ENCODE measurements around the gene CD93. TPM values are rescaled to one million over a fixed set of nuclear protein-coding genes. Genes with fewer than 3 reads are reported as not detected.

Gene CD93
- total and polyA plus RNA-seq, 2 of the 8 experiments (the other 6 are each of a cell fraction or from before 2014, with no cell fraction given) = under 0.01 to 0.07 TPM

GRCh38 chr20:23094213-23094896, 8.2 kb upstream of the CD93 start:
- Histone ChIP-seq H4K20me1 (replicated peaks in 1 of 2; ENCODE audit: control insufficient read depth in 1 of 2, insufficient read depth in 2 of 2, low read length in 2 of 2) (no peaks in the 10 kb centered on the region), H3K4me1 (replicated peaks in 1 of 4; ENCODE audit: control insufficient read depth in 3 of 4, insufficient read depth in 4 of 4, low read length in 3 of 4) (peaks cover 0 to 4% (median 2%) of the 10 kb centered on the region in 4 experiments; a peak in 3 of 7 replicates), H2BK5ac (ENCODE audit: low read depth, low read length) (no peak overlapping the region; the same call in 1 of the 2 replicates), H3K4ac (replicated peaks; ENCODE audit: insufficient read length, low read depth, low read length) (no peak overlapping the region), H3K27me3 (replicated peaks in 1 of 4; ENCODE audit: control insufficient read depth in 3 of 4, extremely low read depth in 1 of 4, insufficient read depth in 3 of 4, low read length in 3 of 4) (no peaks in the 10 kb centered on the region), H3K79me2 (ENCODE audit: control insufficient read depth in 1 of 2, insufficient read depth in 2 of 2, low read length in 2 of 2) (no peaks in the 10 kb centered on the region), H3K56ac (replicated peaks; ENCODE audit: insufficient read length, low read depth, low read length) (no peak overlapping the region), H3K9me3 (ENCODE audit: insufficient read depth in 2 of 2, low read depth in 1 of 2, low read length in 1 of 2) (no peaks in the 10 kb centered on the region), H3K23ac (ENCODE audit: insufficient read length) (no peak overlapping the region), H2BK15ac (ENCODE audit: low read length) (no peak overlapping the region), H3K36me3 (ENCODE audit: control insufficient read depth in 2 of 4, insufficient read depth in 4 of 4, low read length in 3 of 4) (no peaks in the 10 kb centered on the region), H2BK20ac (ENCODE audit: low read length) (no peak overlapping the region; the same call in 1 of the 2 replicates), H2AK5ac (ENCODE audit: low read depth, low read length) (no peak overlapping the region), H3K79me1 (ENCODE audit: low read depth, low read length) (no peaks in the 10 kb centered on the region), H3K4me2 (ENCODE audit: insufficient read depth in 1 of 2, low read depth in 2 of 2, low read length in 2 of 2) (no peak overlapping the region), H2BK120ac (replicated peaks; ENCODE audit: low read depth, low read length) (no peak overlapping the region), H4K8ac (ENCODE audit: extremely low read depth, insufficient read depth, low read length) (no peak overlapping the region; the same call in 1 of the 2 replicates), H3K9ac (replicated peaks in 1 of 4; ENCODE audit: extremely low read depth in 1 of 4, low read depth in 3 of 4, low read length in 3 of 4) (no peak overlapping the region), H3K18ac (ENCODE audit: extremely low read depth, low read length) (no peak overlapping the region), H3K4me3 (ENCODE audit: extremely low read depth in 1 of 4, insufficient read depth in 2 of 4, low read depth in 3 of 4, low read length in 4 of 4) (no peak overlapping the region), H2AFZ (ENCODE audit: low read length) (no peak overlapping the region), H2BK12ac (ENCODE audit: low read depth, low read length) (no peak overlapping the region), H4K91ac (replicated peaks; ENCODE audit: insufficient read length, low read length) (no peak overlapping the region), H3K23me2 (ENCODE audit: low read depth, low read length) (no peaks in the 10 kb centered on the region), H3K14ac (ENCODE audit: insufficient read length) (no peak overlapping the region), H3K27ac (ENCODE audit: low read depth, low read length) (no peak overlapping the region), H4K5ac (ENCODE audit: insufficient read length, low read depth, low read length) (no peak overlapping the region)
- POLR2A ChIA-PET (ENCODE audit: partially characterized antibody) = no interaction called here
- DNase-seq (ENCODE audit: low read depth in 1 of 2, low spot score in 2 of 2) = no peak
- no peak for FAIRE-seq
- WGBS, 2 experiments (ENCODE audit: extremely low coverage in 1 of 2, insufficient coverage in 1 of 2, insufficient read length in 1 of 2, insufficient replicate concordance in 2 of 2, low coverage in 1 of 2, low lambda C conversion rate in 2 of 2, missing lambda C conversion rate in 1 of 2) = 88% methylated on average over 13 of the region's 13 CpGs; no CpG with 5 or more reads in 1 of the 2 experiments
- CTCF ChIA-PET (ENCODE audit: partially characterized antibody) = interaction anchor here (0.9 to 3.1 kb wide), 7 partner anchors 11 to 141 kb away, joined by 3 to 15 read pairs (median 5); no protein-coding TSS in a partner anchor
- no peak for TF ChIP-seq RBBP5 (IDR thresholded peaks at IDR 0.05; ENCODE audit: borderline replicate concordance, low read depth, low read length)
- TF ChIP-seq YY1 (IDR thresholded peaks at IDR 0.05; ENCODE audit: low read depth, low read length) = no peak
- no peak for TF ChIP-seq BRCA1 (IDR thresholded peaks at IDR 0.05; ENCODE audit: low read depth, low read length)
- no peak for TF ChIP-seq USF2 (IDR thresholded peaks at IDR 0.05; ENCODE audit: low read length)
- no peak for TF ChIP-seq PHF8 (conservative IDR thresholded peaks at IDR 0.05; ENCODE audit: low read depth, low read length)
- TF ChIP-seq ATF2 (IDR thresholded peaks at IDR 0.05; ENCODE audit: low read length) = no peak
- TF ChIP-seq CHD1 (IDR thresholded peaks at IDR 0.05; ENCODE audit: low read depth, low read length) = no peak
- no peak for TF ChIP-seq EP300 (IDR thresholded peaks at IDR 0.05; ENCODE audit: borderline replicate concordance in 1 of 2, low read depth in 2 of 2, low read length in 2 of 2)
- no peak for TF ChIP-seq NRF1 (IDR thresholded peaks at IDR 0.05; ENCODE audit: low read depth, low read length)
- no peak for TF ChIP-seq KDM1A (IDR thresholded peaks at IDR 0.05; ENCODE audit: borderline replicate concordance, low read length)

All from H1 (cell line).